Ammon's horn (tissue), 1 donor: ENCODE data around the gene MACROH2A1.

Experiments
- DNase-seq: peaks from one replicate; pipeline ENCODE4 v3.0.0-alpha.2; 2016; ENCODE audit warnings: low spot score

MACROH2A1 gene

GRCh38 chr5:135398855-135399793, at the start of gene MACROH2A1:
MACROH2A1 (minus strand) TSS chr5:135399231; CDS start chr5:135389093, 10,138 bp downstream.
- peak; percentile 89 for DNase-seq

- no peak for DNase-seq
Observed at GRCh38 chr5:135448071-135448739, 49.2 kb upstream of the MACROH2A1 start.

- DNase-seq, result no peak
Observed at GRCh38 chr5:135447298-135447929, 48.4 kb upstream of the MACROH2A1 start, which contains the start of gene DCANP1. DCANP1 (minus strand) TSS chr5:135447348; CDS start chr5:135447108, 240 bp downstream.

GRCh38 chr5:135446615-135447014, 47.6 kb upstream of the MACROH2A1 start:
- no peak for DNase-seq

GRCh38 chr5:135446206-135446605, 47.2 kb upstream of the MACROH2A1 start:
- DNase-seq, result no peak

GRCh38 chr5:135445306-135445985, 46.4 kb upstream of the MACROH2A1 start:
- no peak for DNase-seq

GRCh38 chr5:135444881-135445280, 45.9 kb upstream of the MACROH2A1 start:
- DNase-seq, result no peak

- no peak for DNase-seq
Observed at GRCh38 chr5:135444360-135444759, 45.3 kb upstream of the MACROH2A1 start.

GRCh38 chr5:135443161-135443960, 44.3 kb upstream of the MACROH2A1 start:
- DNase-seq, result no peak

- no peak for DNase-seq
Observed at GRCh38 chr5:135442431-135443160, 43.6 kb upstream of the MACROH2A1 start.

GRCh38 chr5:135441919-135442318, 42.9 kb upstream of the MACROH2A1 start:
- DNase-seq, result no peak

GRCh38 chr5:135441350-135441831, 42.4 kb upstream of the MACROH2A1 start:
- peak; percentile 26 for DNase-seq

GRCh38 chr5:135440916-135441315, 41.9 kb upstream of the MACROH2A1 start:
- peak; percentile 2 for DNase-seq

- DNase-seq, result peak; percentile 1
Observed at GRCh38 chr5:135439231-135440205, 40.5 kb upstream of the MACROH2A1 start.

- DNase-seq, result no peak
Observed at GRCh38 chr5:135438636-135439221, 39.7 kb upstream of the MACROH2A1 start.

- DNase-seq, result peak; percentile 45
Observed at GRCh38 chr5:135437796-135438560, 38.9 kb upstream of the MACROH2A1 start.

GRCh38 chr5:135437422-135437795, 38.4 kb upstream of the MACROH2A1 start:
- DNase-seq, result peak; percentile 48

- DNase-seq, result no peak
Observed at GRCh38 chr5:135436951-135437418, 38.0 kb upstream of the MACROH2A1 start.
